SK-MEL-5 (cell line): ENCODE data around the gene METRN. TPM values are rescaled to one million over a fixed set of nuclear protein-coding genes. Genes with fewer than 3 reads are reported as not detected.

Source experiments
- DNase-seq: peaks from one replicate; pipeline ENCODE4 v3.0.0-alpha.2; 2016; ENCODE audit warnings: low read depth, low spot score
- in situ Hi-C: cut with HindIII; loops from 2 replicates; pipeline ENCODE4 v1.10.0; 2016; ENCODE audit warnings: low sequenced_read_pairs, high pct_unique_total_duplicates, low pct_unique_long_range_greater_than_20kb
- total RNA-seq: library from RNA; depleted of rRNA; stranded (reverse); fragments of >200 nt; shearing (Covaris generic); gene quantifications from 2 replicates; pipeline ENCODE4 v1.2.3, GENCODE V29; 2014

METRN gene
- total RNA-seq, 1 experiment from 2014 or later: 133 TPM

GRCh38 chr16:759110-759910 is 44.4 kb downstream of the METRN start:
- in situ Hi-C loops: no loop called here
- DNase-seq: no peak

DNA sequence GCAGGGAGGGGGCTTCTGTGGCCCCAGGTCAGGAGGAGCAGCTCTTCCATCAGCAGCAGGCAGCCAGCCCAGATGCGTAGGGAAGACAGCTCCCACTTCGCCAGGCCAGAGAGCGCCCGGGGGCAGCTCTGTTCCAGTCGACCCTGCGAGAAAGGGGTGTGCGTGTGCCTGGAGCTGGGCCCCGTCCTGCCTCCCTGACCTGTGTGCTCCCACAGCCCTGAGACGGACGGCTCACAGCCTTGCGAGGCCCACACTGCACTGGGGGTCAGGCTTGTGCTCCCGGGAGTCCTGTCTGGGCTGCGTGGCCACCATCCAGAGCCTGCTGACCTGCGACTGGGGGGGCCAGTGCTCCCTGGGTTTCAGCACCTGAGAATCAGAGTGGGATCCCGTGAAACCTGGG is 45.1 kb downstream of the METRN start:
- no peak for DNase-seq
- in situ Hi-C loops: no loop called here

DNA sequence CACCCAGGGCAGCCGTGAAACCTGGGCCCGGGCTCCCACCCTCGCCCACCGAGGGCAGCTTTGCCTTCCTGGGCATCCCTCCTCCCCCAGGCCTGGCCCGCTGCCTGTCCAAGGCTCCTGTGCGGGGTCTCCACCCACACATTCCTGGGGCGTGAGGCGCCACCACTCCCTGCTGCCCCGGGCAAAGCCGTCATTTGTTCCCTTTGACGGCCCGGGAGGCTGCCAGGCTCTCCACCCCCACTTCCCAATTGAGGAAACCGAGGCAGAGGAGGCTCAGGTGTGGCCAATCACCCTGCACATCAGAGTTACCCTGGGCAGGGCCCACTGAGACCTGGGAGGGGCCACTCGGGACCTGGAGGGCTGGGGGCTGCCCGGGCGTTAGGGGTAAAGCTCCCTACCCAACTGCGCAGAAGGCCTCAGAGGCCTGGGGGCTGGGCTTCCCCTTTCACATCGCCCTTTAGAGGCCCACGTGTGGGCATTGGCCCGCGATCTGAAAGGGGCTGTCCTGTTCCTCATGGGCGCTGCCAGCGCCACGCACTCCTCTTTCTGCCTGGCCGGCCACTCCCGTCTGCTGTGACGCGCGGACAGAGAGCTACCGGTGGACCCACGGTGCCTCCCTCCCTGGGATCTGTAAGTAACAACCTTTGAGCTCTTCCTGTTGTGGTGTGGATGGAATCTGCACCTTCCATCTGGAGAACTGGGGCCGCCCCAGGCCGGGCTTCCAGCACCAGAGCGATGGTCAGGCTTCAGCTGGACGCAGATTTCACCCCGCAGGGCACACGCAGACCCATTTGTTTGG is 45.8 kb downstream of the METRN start, which contains the start of gene MSLN:
MSLN (plus strand) TSS at position 190 of the 799 bp plus-strand sequence. CDS start 1,947 bp downstream, outside the sequence.
- in situ Hi-C loops: no loop called here
- no peak for DNase-seq

GRCh38 chr16:761625-762513 is 47.0 kb downstream of the METRN start:
- in situ Hi-C loops: no loop called here
- no peak for DNase-seq

- in situ Hi-C loops: no loop called here
- no peak for DNase-seq
Measured at GRCh38 chr16:762595-763268, 47.8 kb downstream of the METRN start.

GRCh38 chr16:763369-764183 is 48.7 kb downstream of the METRN start:
- no peak for DNase-seq
- in situ Hi-C loops: no loop called here

GRCh38 chr16:764184-764750 is 49.3 kb downstream of the METRN start:
- in situ Hi-C loops: no loop called here
- DNase-seq: no peak

- DNase-seq: no peak
- in situ Hi-C loops: no loop called here
Measured at GRCh38 chr16:764848-765487, 50.0 kb downstream of the METRN start.

DNA sequence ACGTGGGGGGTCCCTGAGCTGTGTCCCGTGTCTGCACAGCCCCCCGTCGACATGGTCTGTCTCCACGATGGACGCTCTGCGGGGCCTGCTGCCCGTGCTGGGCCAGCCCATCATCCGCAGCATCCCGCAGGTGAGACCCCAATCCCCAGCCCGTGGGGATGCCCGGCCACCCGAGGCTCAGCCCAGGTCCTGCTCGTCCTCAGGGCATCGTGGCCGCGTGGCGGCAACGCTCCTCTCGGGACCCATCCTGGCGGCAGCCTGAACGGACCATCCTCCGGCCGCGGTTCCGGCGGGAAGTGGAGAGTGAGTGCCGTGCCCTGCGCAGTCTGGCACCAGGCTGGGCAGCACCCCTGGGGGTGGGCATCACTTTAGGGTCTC is 50.6 kb downstream of the METRN start:
- in situ Hi-C loops: no loop called here
- no peak for DNase-seq

GRCh38 chr16:766008-766819 is 51.3 kb downstream of the METRN start:
- no peak for DNase-seq
- in situ Hi-C loops: no loop called here

DNA sequence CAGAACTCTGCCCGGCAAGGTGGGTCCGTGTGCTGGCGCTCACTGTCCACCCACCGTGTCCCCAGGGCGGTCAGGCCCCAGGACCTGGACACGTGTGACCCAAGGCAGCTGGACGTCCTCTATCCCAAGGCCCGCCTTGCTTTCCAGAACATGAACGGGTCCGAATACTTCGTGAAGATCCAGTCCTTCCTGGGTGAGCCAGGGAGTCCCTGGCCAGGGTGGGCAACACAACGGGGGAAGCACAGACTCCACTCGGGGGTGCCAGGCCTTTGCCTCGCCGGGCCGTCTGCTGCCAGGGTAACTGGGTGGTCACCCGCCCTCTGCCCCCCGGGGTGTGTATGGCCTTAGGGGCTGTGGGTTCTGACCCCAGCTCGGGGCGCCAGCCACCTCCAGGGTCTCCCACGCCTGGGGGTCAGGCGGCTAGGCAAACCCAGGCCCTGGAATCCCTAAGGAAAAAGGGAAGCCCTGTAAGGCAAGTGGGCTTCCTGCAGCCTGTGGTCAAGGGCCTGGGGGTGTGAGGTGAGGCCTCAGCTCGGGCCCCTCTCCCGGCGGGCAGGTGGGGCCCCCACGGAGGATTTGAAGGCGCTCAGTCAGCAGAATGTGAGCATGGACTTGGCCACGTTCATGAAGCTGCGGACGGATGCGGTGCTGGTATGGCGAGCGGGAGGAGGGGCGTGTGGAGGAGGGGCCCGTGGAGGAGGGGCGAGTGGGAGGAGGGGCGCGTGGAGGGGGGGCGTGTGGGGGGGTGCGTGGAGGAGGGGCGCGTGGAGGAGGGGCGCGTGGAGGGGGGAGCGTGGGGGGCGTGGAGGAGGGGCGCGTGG is 52.1 kb downstream of the METRN start:
- in situ Hi-C loops: no loop called here
- DNase-seq: no peak

GRCh38 chr16:767743-768235 is 52.9 kb downstream of the METRN start:
- in situ Hi-C loops: no loop called here
- no peak for DNase-seq

GRCh38 chr16:768428-768827 is 53.5 kb downstream of the METRN start:
- DNase-seq: no peak
- in situ Hi-C loops: no loop called here
